Mesodermal cell (in vitro differentiated cells): ENCODE data around the gene NFYB.

Experiments used
- H3K27ac ChIP-seq: 2 replicates; pipeline ENCODE4 v1.7.0; 2013; ENCODE audit warnings: mild to moderate bottlenecking, low read depth, low read length, moderate library complexity; ENCODE audit not compliant: severe bottlenecking
- H3K36me3 ChIP-seq: 2 replicates; pipeline ENCODE4 v1.7.1; 2013; ENCODE audit warnings: mild to moderate bottlenecking, low read length, moderate library complexity; ENCODE audit not compliant: control insufficient read depth, insufficient read depth
- H3K4me1 ChIP-seq: one replicate; pipeline ENCODE4 v1.7.1; 2013; ENCODE audit warnings: mild to moderate bottlenecking, low read length; ENCODE audit not compliant: insufficient read depth, control insufficient read depth, poor library complexity, severe bottlenecking
- H3K4me3 ChIP-seq: 2 replicates; pipeline ENCODE4 v1.7.0; 2013; ENCODE audit warnings: low read length, control low read depth, mild to moderate bottlenecking; ENCODE audit not compliant: insufficient read depth, poor library complexity, severe bottlenecking; ENCODE audit errors: extremely low read depth
- H3K9me3 ChIP-seq: 2 replicates; pipeline ENCODE4 v1.7.1; 2013; ENCODE audit warnings: mild to moderate bottlenecking, low read length, moderate library complexity; ENCODE audit not compliant: control insufficient read depth
- WGBS, 2 experiments: methylation state at CpG; one replicate each; pipeline ENCODE4 v1.1.5; 2013; ENCODE audit warnings: missing lambda C conversion rate in 2 of 2; ENCODE audit not compliant: insufficient coverage in 2 of 2; 5-methylcytosine and 5-hydroxymethylcytosine counted together

The NFYB gene

DNA sequence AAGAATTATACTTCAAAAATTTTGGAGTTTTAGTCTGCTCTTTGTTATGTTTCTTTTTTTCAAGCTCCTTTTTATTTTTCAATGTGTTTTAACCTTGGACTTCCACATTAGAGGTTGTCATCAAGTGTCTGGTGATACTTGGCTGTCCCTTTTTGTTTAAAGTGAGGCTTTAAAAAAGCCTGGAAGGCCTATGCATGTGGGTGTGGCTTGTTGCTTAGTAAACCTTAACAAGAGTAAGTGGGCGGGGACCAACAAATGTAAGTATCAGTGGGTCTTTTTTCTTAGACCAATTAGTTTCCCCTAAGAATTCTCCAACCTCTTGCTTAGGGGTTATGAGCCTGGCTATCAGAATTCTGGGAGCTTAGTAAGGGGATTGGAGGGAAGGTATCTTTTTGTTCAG, 47.3 kb downstream of the NFYB start:
- no peak overlapping the region for H3K27ac ChIP-seq
- peaks cover 30% of the 10 kb centered on the region for H3K36me3 ChIP-seq
- 100% methylated on average over 1 of the region's 1 CpG; no CpG with 5 or more reads in 1 of the 2 experiments for WGBS, 2 experiments

GRCh38 chr12:104083769-104084475, 54.1 kb downstream of the NFYB start:
- H3K9me3 ChIP-seq = no peaks in the 10 kb centered on the region
- WGBS, 2 experiments = 94 to 95% methylated on average over 6 to 7 of the region's 8 CpGs
- H3K27ac ChIP-seq = no peak overlapping the region
- no peak overlapping the region for H3K4me3 ChIP-seq
- no peaks in the 10 kb centered on the region for H3K4me1 ChIP-seq
- H3K36me3 ChIP-seq = peaks cover 27% of the 10 kb centered on the region

More for the DNA sequence above, 47.3 kb downstream of the NFYB start:
- H3K4me3 ChIP-seq = no peak overlapping the region
- H3K4me1 ChIP-seq = no peaks in the 10 kb centered on the region
- H3K9me3 ChIP-seq = no peaks in the 10 kb centered on the region

DNA sequence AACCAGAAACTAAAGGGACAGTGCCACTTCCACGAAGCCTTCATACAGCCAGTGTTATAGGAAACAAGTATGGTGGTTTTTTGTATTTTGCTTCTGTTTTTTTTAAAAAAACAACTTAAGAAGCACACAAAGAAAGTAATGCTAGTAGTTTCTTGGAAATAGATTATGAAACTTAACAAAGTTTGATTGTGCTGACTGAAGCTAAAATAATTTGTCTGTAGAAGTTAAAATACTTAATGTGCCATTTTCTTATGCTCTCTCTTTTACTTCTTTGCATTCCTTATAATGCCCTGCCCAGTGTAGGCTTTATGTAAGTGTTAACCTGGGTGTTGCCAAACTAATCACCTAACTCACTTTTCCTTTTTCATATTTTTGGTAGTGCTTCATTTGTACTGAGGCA, 57.2 kb downstream of the NFYB start:
- Histone ChIP-seq H3K27ac (no peak overlapping the region), H3K4me1 (no peaks in the 10 kb centered on the region), H3K36me3 (peaks cover 17% of the 10 kb centered on the region), H3K9me3 (no peaks in the 10 kb centered on the region), H3K4me3 (no peak overlapping the region)
- no CpG with 5 or more reads among the region's 1 CpG for WGBS, 2 experiments

DNA sequence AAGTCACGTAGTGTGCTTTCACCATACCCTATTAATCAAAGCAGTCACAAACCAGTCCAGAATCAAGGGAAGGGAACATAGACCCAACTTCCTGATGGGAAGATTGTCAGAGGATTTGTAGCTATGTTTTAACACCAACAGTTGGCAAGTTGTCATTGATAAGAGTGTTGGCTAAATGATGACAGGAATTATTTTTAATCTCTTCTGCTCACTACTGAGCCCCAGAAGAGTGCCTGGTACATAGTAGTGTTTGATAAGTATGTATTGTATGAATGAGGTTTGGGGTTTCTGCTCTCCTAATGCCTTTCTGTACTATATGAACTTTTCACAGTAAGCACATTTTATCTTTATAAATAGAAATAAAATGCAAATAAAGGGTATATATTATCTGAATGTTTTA, 59.0 kb downstream of the NFYB start:
- Histone ChIP-seq H3K4me3 (no peak overlapping the region), H3K9me3 (no peaks in the 10 kb centered on the region), H3K4me1 (no peaks in the 10 kb centered on the region), H3K27ac (no peak overlapping the region), H3K36me3 (peaks cover 17% of the 10 kb centered on the region)
- no CpG with 5 or more reads among the region's 1 CpG for WGBS, 2 experiments

- Histone ChIP-seq H3K4me1 (no peaks in the 10 kb centered on the region), H3K9me3 (no peaks in the 10 kb centered on the region), H3K4me3 (no peak overlapping the region), H3K27ac (no peak overlapping the region), H3K36me3 (peaks cover 10% of the 10 kb centered on the region)
- no CpG with 5 or more reads among the region's 1 CpG for WGBS, 2 experiments
Measured at GRCh38 chr12:104073699-104074098, 64.3 kb downstream of the NFYB start.

DNA sequence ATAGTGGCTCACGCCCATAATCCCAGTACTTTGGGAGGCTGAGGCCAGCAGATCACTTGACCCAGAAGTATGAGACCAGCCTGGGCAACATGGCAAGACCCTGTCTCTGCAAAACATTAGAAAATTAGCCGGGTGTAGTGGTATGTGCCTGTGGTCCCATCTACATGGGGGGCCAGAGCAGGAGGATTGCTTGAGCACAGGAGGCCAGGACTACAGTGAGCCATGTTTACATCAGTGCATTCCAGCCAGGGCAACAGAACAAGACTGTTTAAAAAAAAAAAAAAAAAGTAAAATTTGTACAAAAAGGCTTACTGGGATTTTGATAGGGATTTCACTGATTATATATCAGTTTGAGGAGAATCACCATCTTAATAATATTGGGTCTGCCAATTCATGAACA, 65.9 kb downstream of the NFYB start:
- H3K9me3 ChIP-seq = no peaks in the 10 kb centered on the region
- peaks cover 7% of the 10 kb centered on the region for H3K36me3 ChIP-seq
- H3K27ac ChIP-seq = no peak overlapping the region
- H3K4me3 ChIP-seq = no peak overlapping the region
- 84 to 100% methylated on average over 2 of the region's 2 CpGs for WGBS, 2 experiments
- no peaks in the 10 kb centered on the region for H3K4me1 ChIP-seq
